ENCODE data around the gene PPIP5K2. TPM values are rescaled to one million over a fixed set of nuclear protein-coding genes. Genes with fewer than 3 reads are reported as not detected.
A peak's percentile ranks its signal among the peaks of the same experiment; 100 is the strongest.

PPIP5K2 gene
- total and polyA plus RNA-seq, 8 donors: 47.7 to 92.0 (median 86.3) TPM

- Histone ChIP-seq H3K27ac (no peak overlapping the region), H3K4me3 (no peak overlapping the region), H3K4me1 (no peaks in the 10 kb centered on the region), H3K36me3 (peaks cover 0 to 71% of the 10 kb centered on the region in 2 donors), H3K27me3 (no peaks in the 10 kb centered on the region), H3K9me3 (peaks cover 0 to 5% of the 10 kb centered on the region in 2 donors)
- DNase-seq (no peak), ATAC-seq (no peak)
- intact Hi-C loops (cut with DNase I): no loop called here
- TF ChIP-seq CTCF (IDR thresholded peaks at IDR 0.05): no peak
These were observed 30.8 kb upstream of the PPIP5K2 start for GRCh38 chr5:103089272-103089671.

- no peak for TF ChIP-seq CTCF (IDR thresholded peaks at IDR 0.05)
- Histone ChIP-seq H3K9me3 (no peaks in the 10 kb centered on the region), H3K27ac (no peak overlapping the region), H3K4me3 (no peak overlapping the region), H3K27me3 (no peaks in the 10 kb centered on the region), H3K4me1 (no peaks in the 10 kb centered on the region), H3K36me3 (peaks cover 0 to 56% of the 10 kb centered on the region in 2 donors)
- DNase-seq (no peak), ATAC-seq (no peak)
- intact Hi-C loops (cut with DNase I): no loop called here
These were observed 29.3 kb upstream of the PPIP5K2 start for GRCh38 chr5:103090791-103091190.

- no peak for TF ChIP-seq CTCF (IDR thresholded peaks at IDR 0.05)
- Histone ChIP-seq H3K27me3 (no peaks in the 10 kb centered on the region), H3K9me3 (no peaks in the 10 kb centered on the region), H3K4me3 (no peak overlapping the region), H3K27ac (no peak overlapping the region), H3K36me3 (peaks cover 0 to 49% of the 10 kb centered on the region in 2 donors), H3K4me1 (no peaks in the 10 kb centered on the region)
- ATAC-seq (no peak), DNase-seq (no peak)
- intact Hi-C loops (cut with DNase I): no loop called here
These were observed 27.4 kb upstream of the PPIP5K2 start for GRCh38 chr5:103092676-103093075.

GRCh38 chr5:103093727-103094126, 26.4 kb upstream of the PPIP5K2 start:
- H3K36me3 ChIP-seq: peaks cover 0 to 49% of the 10 kb centered on the region in 2 donors
- no peaks in the 10 kb centered on the region for H3K9me3 ChIP-seq
- no peak for TF ChIP-seq CTCF (IDR thresholded peaks at IDR 0.05)
- no peaks in the 10 kb centered on the region for H3K27me3 ChIP-seq
- no peaks in the 10 kb centered on the region for H3K4me1 ChIP-seq
- intact Hi-C loops (cut with DNase I): no loop called here
- DNase-seq (no peak), ATAC-seq (no peak)
- H3K27ac ChIP-seq: no peak overlapping the region
- H3K4me3 ChIP-seq: no peak overlapping the region

GRCh38 chr5:103094737-103095136, 25.4 kb upstream of the PPIP5K2 start:
- ATAC-seq: peak; percentile 65
- intact Hi-C loops (cut with DNase I): no loop called here
- TF ChIP-seq CTCF (IDR thresholded peaks at IDR 0.05): no peak

More at GRCh38 chr5:103094737-103095136, 25.4 kb upstream of the PPIP5K2 start:
- Histone ChIP-seq H3K36me3 (peaks cover 0 to 44% of the 10 kb centered on the region in 2 donors), H3K9me3 (no peaks in the 10 kb centered on the region), H3K27ac (no peak overlapping the region), H3K4me1 (no peaks in the 10 kb centered on the region), H3K4me3 (no peak overlapping the region), H3K27me3 (no peaks in the 10 kb centered on the region)
- no peak for DNase-seq
